Renal pelvis (tissue), 4 donors: ENCODE measurements around the gene WFDC1. TPM values are rescaled to one million over a fixed set of nuclear protein-coding genes. Genes with fewer than 3 reads are reported as not detected.

Experiments used
- DNase-seq: peaks from one replicate; pipeline ENCODE4 v3.0.0-alpha.2; 2013
- polyA plus RNA-seq, 3 donors: library from polyadenylated mRNA; unstranded; fragments of 120-200 nt; gene quantifications; one replicate each; pipeline ENCODE4 v1.2.1, GENCODE V29; 2013; ENCODE audit not compliant: insufficient read length in 3 of 3

WFDC1 gene
- polyA plus RNA-seq, 3 donors, result 2.0 to 3.1 (median 2.5) TPM

DNA sequence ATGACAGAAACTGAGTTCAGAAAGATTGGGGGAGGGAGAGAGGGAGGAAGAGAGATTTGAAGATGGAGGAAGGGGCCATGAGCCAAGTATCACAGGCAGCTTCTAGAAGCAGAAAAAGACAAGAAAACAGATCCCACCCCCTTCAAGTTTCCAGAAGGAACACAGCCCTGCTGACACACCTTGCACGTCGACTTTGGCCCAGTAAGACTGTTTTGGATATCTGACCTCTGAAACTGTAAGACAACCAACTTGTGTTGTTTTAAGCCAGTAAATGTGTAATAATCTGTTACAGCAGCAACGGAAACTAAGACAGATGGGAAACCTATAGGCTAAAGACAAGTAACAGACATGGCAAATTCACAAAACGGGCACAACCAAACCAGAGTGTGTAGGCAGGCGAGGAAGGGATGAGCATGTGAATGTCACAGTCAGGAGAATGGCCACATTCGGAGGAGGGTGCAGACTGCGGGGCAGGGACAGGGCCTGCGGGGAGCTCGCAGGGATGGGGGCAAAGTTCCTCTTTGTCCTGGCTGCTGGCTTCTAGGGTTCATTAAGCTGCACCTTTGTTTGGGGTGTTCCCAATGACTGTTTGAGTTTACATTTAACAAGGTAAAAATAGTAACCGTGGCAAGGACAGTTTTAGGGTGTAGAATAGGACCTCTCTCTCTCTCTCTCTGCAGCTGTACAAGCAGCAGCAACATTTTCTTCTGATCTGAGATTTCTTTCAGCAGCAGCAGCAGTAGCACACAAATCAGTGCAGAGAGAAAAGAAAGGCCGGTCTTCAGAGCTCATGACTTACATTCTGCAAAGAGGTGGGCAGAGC lies 55.4 kb downstream of the WFDC1 start:
- DNase-seq, result no peak

DNA sequence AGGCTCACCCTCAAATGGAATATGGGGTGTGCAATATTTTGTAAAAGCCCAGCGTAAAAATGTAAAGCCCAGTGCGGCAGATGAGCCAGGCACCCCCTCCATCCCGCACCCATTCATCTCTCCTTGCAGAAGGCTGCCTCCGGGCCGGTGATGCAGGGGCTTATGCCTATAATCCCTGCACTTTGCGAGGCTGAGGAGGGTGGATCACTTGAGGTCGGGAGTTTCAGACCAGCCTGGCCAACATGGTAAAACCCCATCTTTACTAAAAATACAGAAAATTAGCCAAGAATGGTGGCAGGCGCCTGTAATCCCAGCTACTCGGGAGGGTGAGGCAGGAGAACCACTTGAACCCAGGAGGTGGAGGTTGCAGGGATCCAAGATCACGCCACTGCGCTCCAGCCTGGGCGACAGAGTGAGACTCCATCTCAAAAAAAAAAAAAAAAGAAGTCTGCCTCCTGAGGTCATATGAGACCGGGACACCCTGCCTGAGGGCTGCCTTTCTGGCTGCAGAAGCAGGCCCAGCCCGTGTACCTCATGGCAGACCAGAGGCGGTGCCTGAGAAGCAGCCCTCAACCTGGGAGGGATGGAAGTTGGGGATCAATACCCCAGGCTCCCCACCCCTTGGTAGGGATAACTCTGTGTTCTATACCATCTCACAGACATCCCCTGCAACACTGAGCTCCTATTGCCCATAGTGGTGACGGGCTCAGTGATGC lies 56.2 kb downstream of the WFDC1 start:
- no peak for DNase-seq

DNA sequence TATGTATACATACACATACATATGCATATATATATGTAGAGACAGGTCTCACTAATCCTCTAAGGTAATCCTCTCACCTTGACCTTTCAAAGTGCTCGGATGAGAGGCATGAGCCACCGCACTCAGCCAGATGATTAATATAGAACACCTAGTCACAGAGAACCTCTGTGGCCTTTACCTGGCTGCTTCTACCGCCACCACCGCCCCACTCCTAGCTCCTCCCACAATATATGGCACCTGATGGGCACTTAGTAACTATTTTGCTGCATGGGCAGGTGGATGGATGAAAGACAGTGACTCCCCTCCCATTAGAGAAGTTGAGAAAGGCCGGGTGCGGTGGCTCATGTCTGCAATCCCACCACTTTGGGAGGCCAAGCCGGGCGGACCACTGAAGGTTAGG lies 57.0 kb downstream of the WFDC1 start:
- DNase-seq, result no peak

DNA sequence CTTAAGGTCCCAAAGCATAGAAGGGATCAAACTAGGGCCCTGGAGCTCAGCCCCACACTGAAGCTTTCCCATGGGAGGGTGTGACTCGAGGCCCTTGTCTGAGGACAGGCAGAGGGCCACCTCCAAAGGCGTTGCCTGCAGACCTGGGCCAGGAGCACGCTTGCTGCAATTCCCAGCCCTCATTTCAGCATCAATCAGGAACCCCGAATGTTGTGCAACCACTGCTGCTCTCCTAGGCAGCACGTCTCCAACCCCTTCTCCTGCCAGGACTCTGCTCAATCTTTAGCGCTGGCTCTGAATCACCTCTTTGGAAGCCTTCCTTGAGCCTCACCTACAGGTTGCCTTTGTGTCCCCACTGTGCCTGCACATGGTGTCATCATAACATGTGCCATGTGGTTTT lies 59.6 kb downstream of the WFDC1 start:
- no peak for DNase-seq

DNA sequence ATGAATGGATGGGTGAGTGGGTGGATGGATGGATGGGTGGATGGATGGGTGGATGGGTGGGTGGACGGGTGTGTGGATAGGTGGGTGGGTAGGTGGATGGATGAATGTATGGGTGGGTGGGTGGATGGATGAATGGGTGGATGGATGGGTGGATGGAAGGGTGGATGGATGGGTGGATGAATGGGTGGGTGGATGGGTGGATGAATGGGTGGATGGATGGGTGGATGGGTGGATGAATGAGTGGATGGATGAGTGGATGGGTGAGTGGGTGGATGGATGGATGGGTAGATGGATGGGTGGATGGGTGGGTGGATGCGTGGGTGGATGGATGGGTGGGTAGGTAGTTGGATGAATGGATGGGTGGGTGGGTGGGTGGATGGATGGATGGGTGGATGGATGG lies 60.5 kb downstream of the WFDC1 start:
- DNase-seq, result no peak

DNA sequence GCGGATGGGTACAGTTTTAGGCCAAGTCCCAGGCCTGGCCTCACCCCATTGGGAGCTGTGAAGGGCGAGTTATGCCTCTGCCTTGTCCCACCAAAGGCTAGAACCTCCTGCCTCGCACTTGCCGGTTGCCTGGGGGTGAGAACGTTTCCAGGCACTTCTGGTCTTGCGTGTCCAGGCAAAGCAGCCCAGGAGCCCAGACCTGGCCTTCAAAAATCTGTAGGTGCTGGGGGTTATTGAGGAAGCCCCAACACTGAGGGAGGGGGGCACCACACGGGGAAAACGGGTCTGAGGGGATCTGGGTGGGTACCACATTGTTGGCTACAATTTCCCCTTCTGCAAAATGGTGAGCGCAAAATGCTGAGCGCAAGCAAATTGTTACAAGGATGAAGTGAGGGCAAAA lies 61.5 kb downstream of the WFDC1 start:
- no peak for DNase-seq

DNA sequence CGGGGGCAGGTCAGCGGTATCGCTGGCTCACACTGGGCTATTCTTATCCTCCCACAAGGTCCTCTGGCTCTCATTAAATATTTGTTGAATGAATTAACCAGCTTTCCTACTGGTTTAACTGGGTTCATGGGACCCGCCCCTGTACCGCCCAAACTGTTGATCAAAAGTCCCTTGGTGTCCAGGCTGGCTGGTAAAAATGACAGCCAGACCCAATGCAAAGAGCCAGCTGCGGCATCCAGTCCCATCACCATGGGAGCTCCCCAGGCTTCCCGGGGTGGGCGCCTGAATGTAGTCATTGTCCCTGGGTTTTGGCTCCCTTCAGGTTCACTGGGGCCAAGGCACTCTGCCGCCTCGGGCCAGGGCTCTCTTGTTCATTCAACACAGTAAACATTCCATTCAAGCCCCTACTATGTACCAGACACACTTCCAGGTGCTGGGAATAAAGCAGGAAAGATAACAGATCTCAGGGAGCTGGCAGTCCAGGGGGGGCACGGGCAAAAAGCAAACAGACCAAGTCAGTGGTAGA lies 62.0 kb downstream of the WFDC1 start:
- DNase-seq, result no peak

DNA sequence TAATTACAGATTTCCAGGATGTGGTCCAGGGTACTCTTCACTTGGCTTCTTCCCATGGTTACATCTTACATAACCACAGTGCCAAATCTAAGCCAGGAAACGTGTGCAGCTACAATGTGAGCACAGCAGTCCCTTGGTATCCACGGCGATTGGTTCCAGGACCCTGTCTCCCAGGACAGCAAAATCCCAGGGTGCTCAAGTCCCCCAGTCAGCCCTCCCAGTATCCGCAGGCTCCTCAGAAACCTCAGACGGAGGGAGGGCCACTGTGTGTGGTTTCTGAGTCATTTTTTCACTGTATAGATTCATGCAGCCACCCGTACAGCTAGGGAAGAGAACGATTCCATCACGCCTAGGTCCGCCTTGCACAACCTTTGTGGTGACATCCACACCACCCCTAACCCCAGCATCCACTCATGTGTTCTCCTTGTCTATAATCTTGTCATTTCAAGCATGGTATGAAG lies 62.5 kb downstream of the WFDC1 start:
- DNase-seq, result no peak

DNA sequence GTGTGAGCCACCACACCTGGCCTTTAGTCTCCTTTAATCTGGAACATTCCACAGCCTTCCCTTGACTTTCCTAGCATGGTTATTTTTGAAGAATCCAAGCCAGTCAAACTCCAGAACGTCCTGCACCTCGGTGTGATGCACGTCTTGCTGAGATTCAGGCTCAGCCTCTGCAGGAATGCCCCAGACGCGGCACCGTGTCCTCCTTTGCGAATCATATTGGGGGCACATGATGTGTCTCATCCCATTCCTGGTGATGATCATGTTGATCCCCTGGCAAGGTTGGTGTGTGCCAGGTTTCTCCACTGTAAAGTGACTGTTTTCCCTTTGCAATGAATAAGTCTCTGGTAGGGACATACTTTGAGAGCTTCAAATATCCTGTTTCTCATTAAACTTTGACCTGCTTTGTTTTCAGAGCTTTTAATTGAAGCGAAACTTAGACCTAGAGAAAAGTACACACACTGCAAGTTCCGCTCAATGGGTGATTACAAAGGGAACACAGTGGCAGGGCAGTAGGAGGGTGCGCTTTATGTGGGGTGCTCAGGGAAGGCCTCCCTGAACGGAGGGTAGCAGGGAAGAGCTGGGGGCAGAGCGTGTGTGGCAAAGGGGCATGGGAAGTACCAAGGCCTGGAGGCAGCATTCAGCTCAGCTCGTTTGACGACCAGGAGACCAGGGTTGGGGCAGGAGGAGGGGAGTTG lies 64.1 kb downstream of the WFDC1 start:
- DNase-seq, result no peak

DNA sequence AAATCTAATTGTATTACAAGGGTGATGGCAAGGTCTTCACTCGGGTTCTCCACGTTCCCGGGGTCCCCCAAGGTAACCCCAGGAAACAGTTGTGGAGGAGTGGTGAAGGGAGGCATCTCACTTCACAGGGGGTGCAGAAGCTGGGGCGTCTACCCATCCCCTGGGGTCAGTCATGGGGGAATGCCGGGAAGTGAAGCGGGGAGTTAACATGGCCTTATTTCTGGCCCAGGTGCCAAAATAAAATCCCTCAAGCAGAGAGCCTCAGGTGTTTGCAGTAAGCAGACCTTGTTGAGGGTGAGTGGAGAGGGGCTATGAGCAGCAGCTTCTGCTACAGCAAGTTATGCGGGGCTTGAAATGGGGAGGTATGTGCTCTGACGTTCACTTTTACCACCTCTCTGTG lies 64.6 kb downstream of the WFDC1 start:
- DNase-seq, result no peak

DNA sequence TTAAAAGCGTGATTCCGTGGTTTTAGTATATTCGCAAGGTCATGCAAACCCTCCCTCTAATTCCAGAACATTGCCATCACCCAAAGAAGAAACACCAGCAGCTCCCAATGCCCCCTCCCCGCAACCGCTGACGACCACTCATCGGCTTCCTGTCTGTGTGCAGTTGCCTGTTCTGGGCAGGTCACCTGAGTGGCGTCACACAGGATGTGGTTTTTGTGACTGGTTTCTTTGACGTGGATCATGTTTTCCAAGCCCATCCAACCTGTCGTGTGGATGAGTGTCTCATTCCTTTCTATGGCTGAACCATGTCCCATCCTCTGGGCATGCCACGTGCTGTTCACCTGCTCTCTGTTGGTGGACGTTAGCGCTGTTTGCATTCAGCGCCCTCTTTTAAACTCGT lies 65.5 kb downstream of the WFDC1 start:
- DNase-seq, result no peak

DNA sequence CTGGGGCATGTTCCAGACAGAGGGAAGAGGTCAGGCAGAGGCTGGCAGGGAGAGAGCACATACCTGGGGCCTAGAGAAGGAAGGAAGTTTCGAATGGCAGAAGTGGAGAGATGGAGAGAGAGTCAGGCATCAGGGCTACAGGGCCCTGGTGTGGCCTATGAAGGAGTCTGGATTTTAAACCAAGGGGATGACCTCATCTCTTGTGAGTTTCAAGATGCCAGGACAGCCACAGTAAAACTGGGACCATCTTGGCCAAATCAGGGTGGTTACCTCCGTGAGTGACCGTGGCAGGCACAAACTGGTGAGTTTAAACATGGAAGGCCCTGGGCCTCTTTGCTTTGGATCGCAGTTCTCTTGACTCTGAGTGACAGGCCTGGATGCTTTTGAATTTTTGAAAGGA lies 66.1 kb downstream of the WFDC1 start:
- DNase-seq, result no peak

DNA sequence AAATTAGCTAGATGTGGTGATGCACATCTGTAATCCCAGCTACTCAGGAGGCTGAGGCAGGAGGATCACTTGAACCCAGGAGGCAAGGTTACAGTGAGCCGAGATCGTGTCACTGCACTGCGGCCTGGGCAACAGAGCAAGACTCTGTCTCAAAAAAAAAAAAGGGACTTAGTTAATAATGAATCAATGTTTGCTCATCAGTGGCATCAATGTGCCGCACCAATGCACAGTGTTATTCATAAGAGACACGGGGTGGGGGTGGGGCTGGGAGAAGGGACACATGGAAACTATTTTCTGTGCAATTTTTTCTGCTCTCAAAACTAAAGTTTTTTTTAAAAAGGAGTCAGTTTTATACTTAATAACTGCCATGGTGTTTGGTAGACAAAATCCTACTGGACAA lies 66.9 kb downstream of the WFDC1 start:
- DNase-seq, result no peak

DNA sequence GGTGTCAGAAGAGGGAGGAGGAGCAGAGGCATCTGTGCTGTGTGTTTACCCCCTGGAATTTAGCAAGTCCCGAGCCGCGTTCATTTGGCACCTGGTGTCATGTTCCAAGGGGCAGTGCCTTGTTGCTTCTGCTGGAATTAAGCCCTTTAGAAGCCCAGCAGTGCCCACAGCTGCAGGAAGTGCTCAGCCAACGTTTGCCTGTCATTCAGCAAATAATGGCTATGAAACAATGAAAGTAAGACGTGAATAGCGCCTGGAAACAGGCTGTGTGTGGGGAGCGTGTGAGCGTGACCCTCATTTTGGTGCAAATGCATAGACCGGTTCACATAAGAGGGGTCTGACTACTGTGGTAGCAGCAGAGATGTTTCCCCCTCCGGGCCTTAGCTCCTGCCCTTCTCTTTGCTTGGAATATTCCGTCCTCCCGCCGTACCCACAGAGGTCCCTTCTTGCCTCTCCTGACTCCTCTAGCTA lies 67.8 kb downstream of the WFDC1 start:
- no peak for DNase-seq

DNA sequence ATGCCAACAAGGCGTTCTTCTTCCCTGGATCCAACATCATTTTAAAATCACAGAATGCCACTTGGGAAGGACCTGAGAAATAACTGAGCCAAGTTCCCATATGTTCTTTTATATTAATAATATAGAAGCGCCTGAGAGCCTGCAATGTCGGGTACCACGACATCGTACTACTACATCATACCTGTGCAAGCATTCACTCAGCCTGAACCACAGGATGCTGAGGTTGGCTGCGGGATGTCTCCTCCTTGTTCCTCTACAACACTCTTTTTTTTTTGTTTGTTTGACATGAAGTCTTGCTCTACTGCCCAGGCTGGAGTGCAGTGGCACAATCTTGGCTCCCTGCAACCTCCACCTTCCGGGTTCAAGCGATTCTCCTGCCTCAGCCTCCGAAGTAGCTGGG lies 71.5 kb downstream of the WFDC1 start:
- DNase-seq, result no peak

DNA sequence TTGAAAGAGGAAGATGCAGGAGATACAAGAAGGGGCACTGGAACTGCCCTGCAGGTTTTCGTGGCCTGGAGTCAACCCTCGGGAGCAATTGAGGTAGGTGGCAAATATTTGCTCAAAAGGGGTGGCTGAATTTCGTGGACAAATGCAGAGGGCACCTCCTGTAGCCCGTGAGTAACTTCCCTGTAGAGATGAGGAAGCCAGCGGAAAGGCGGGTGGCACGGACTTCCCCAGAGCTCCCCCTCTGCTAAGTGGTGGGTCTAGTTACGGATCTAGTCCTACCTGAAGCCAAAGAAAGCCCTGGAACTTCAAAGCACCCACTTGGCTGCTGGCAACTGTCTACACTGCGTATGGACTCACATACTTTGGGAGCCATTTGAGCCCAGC lies 72.6 kb downstream of the WFDC1 start:
- no peak for DNase-seq

DNA sequence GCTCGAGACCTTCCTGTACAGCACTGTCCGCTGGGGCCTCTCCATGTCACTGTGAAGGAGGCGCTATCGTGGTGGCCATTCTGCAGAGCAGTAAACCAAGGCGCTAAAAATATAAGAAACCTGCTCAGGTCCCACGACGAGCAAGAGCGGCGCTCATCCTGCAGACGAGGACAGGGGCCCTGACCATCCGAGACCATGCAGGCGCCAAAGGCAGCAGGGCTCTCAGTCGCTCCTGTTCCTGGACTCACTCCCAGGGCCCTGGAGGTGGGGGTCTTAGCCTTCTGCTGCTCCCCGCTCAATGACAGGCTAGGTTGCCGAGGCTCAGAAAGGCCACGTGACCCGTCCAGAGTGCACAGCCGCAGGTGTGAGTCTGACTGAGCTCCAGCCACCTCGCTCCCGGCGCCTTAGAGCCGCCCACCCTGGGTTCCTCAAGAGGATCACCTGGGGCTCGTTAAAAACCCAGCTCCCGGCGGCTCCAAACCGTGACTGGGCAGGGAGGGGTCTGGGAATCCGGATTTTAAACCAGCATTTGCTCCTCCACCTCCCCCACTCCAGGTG lies 73.2 kb downstream of the WFDC1 start:
- no peak for DNase-seq

DNA sequence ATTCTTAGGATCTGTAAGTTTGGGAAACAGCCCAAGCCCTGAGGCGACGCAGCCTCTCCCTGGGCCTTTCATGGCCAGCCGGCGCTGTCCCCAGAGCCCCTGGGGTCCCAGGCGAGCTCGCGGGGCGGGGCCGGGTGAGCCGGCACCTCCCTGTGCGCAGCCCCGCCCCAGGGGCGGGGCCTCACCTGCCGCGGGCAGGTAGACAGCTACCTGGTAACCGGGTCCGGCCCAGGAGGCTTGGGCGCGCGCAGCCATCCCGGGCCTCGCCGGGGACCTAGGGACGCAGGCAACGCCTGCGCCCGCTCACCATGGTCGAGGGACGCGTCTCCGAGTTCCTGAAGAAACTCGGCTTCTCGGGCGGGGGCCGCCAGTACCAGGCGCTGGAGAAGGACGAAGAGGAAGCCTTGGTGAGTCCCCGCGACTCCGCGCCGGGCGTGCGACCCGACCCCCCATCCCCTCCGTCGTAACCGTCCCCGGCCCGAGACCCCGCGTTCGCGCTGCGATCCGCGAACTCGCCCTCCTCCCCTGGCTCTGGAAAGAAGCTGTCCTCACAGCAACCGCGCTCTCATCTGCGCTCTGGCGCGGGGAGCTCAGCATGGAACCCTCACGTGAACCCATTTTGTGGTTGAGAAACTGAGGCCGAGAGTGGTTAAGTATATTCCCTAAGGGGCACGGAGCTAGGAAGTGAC lies 73.8 kb downstream of the WFDC1 start, which contains the start of gene ATP2C2:
TSS of gene ATP2C2 (plus strand) at position 231 of the 689 bp plus-strand sequence. CDS start at position 309, 78 bp downstream.
- peak; percentile 38 for DNase-seq

DNA sequence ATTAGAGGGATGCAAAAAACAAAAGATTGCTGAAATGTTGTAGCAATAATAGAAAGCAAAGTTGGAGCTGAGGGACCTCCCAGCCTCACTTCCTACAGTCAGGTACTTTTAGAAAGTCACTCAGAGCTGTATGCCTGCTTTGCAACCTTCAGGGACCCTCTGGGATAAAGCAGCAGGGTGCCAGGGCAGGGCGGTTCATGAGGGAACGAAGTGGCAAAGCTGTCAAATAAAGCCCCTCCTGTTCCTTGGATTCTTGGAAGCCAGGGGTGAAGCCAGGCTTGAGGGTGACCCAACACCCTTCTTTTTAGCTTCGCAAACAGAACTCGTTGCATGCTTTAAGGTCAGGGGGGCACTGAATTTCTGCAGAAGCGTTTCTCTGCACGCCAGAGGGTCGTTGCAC lies 74.4 kb downstream of the WFDC1 start:
- no peak for DNase-seq

DNA sequence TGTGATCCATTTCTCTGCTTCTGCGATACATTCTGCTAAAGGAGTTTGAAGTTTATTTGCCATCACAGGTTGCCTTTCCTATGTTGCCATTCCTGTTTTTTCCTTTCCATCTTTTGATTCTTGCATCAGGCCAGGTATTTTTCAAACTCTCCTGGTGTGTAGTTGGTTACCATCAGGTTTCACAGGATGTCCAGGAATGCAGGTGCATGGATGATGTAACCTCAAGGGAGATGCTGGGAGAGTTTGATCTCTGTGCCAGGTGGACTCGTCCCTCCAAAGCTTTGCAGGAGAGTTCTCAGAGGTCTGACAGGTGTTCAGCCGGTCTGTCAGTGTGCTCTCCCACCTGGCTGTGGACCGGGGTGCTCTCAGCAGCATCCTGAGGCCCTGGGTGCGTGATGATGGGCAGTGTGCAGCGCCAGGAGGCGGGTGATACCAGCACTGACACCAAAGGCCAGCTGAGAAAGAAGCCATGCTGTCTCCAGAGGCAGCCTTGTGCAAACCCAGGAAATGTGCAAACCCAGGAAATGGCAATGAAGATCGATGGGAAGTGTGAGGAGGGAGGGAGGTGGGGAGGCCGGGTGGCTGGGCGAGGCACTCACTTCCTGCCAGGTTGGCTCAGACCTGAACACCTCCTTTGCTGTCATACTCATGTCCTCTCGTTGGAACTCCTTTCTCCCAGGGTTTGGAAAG lies 75.4 kb downstream of the WFDC1 start:
- DNase-seq, result no peak
